Activated B cell treated with CpG ODN at 0.5 μM for 24 hours (primary cell): Measurements from ENCODE around the gene PDILT. TPM values are rescaled to one million over a fixed set of nuclear protein-coding genes. Genes with fewer than 3 reads are reported as not detected.
"Not testable (repeated sequence)": the region's sequence is repeated elsewhere in the genome, so short reads cannot be mapped to it uniquely, and the experiment has no call there.

ENCODE experiments used
- ATAC-seq: fragments of 200-7000 bp; cut with Tn5 transposase; one replicate; pipeline ENCODE4 v1.10.0; 2021; ENCODE audit warnings: low read depth, mild to moderate bottlenecking, moderate library complexity
- CTCF ChIA-PET: fragments of 350-600 bp; sonication (Branson Sonifier 250); formaldehyde crosslinking; loops from one replicate; lab custom pipeline; 2021; ENCODE audit warnings: antibody characterized with exemption; lab: Charles Lee
- POLR2A ChIA-PET: fragments of 350-600 bp; sonication (Branson Sonifier 250); formaldehyde crosslinking; loops from one replicate; lab custom pipeline; 2021; ENCODE audit warnings: antibody characterized with exemption; lab: Charles Lee
- DNase-seq: peaks from one replicate; pipeline ENCODE4 v3.0.0; 2022
- H3K27ac Mint-ChIP-seq: one replicate; pipeline ENCODE4 v1.8.0; 2020; ENCODE audit warnings: mixed read lengths
- H3K27me3 Mint-ChIP-seq: one replicate; pipeline ENCODE4 v1.8.0; 2021; ENCODE audit warnings: mixed read lengths
- H3K36me3 Mint-ChIP-seq: one replicate; pipeline ENCODE4 v1.8.0; 2021; ENCODE audit warnings: low read depth, mixed read lengths
- H3K4me1 Mint-ChIP-seq: one replicate; pipeline ENCODE4 v1.8.0; 2021; ENCODE audit warnings: mixed read lengths
- H3K4me3 Mint-ChIP-seq: one replicate; pipeline ENCODE4 v1.8.0; 2020; ENCODE audit warnings: mild to moderate bottlenecking, mixed read lengths
- H3K9me3 Mint-ChIP-seq: one replicate; pipeline ENCODE4 v1.8.0; 2020; ENCODE audit warnings: mixed read lengths
- CTCF ChIP-seq: fragments of 200-600 bp; IDR thresholded peaks from one replicate; pipeline ENCODE4 v1.8.0; 2022; ENCODE audit warnings: antibody characterized with exemption, mild to moderate bottlenecking
- intact Hi-C: fragments of 100-400 bp; cut with micrococcal nuclease; formaldehyde crosslinking; loops from one replicate; pipeline ENCODE4 v1.15.1; 2024
- total RNA-seq: library from RNA; stranded (reverse); gene quantifications from 2 replicates; pipeline ENCODE4 v1.2.3, GENCODE V29; 2022

The PDILT gene
- total RNA-seq, 1 donor from 2014 or later = not detected

GRCh38 chr16:20314575-20314974, 90.0 kb downstream of the PDILT start:
- no peak overlapping the region for H3K4me3 Mint-ChIP-seq
- ATAC-seq = no peak
- H3K27ac Mint-ChIP-seq = no peak overlapping the region
- no peak for TF ChIP-seq CTCF
- no peaks in the 10 kb centered on the region for H3K4me1 Mint-ChIP-seq
- no peaks in the 10 kb centered on the region for H3K9me3 Mint-ChIP-seq
- CTCF ChIA-PET = no interaction called here
- POLR2A ChIA-PET = no interaction called here
- DNase-seq = no peak
- no peaks in the 10 kb centered on the region for H3K36me3 Mint-ChIP-seq
- peaks cover 2% of the 10 kb centered on the region for H3K27me3 Mint-ChIP-seq
- intact Hi-C loops = no loop called here

DNA sequence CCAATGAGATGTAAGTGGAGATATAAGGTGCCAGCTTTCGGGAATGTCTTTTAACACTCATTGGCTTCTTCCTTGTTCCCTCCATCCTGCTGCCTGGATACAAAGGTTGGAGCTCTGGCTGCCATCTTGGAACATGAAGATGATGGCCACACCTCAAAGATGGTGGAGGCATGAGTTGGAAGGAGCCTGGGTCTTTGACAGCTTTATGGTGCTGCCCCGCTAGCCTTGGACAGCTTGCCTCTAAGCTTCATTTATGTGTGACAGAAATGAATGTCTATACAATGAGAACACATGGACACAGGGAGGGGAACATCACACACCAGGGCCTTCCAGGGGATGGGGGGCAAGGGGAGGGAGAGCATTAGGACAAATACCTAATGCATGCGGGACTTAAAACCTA, 90.8 kb downstream of the PDILT start:
- no peak for DNase-seq
- Mint-ChIP-seq H3K27ac (no peak overlapping the region), H3K4me3 (no peak overlapping the region), H3K4me1 (no peaks in the 10 kb centered on the region), H3K36me3 (no peaks in the 10 kb centered on the region), H3K9me3 (no peaks in the 10 kb centered on the region), H3K27me3 (peaks cover 2% of the 10 kb centered on the region)
- ChIA-PET CTCF (no interaction called here), POLR2A (no interaction called here)
- TF ChIP-seq CTCF = no peak
- ATAC-seq = no peak
- intact Hi-C loops = no loop called here

DNA sequence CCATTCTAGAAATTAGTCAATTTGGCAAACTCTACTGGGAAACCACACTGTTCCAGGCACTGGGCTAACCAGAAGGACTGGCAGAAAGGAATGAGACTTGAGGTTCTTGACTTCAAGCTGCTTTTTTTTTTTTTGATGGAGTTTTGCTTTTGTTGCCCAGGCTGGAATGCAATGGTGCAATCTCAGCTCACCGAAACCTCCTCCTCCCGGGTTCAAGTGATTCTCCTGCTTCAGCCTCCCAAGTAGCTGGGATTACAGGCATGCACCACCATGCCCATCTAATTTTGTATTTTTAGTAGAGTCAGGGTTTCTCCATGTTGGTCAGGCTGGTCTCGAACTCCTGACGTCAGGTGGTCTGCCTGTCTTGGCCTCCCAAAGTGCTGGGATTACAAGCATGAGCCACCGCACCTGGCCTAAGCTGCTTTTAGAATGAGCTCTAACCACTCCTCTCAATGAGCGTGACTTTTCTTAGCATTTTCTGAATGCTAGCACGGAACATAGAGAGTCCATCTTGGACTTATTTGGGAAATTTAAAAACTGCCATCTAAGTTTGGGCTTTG, 91.9 kb downstream of the PDILT start:
- H3K4me1 Mint-ChIP-seq, H3K27me3 Mint-ChIP-seq, POLR2A ChIA-PET, H3K27ac Mint-ChIP-seq, H3K36me3 Mint-ChIP-seq, intact Hi-C loops, CTCF ChIA-PET, H3K9me3 Mint-ChIP-seq, H3K4me3 Mint-ChIP-seq, DNase-seq, ATAC-seq: not testable (repeated sequence)

DNA sequence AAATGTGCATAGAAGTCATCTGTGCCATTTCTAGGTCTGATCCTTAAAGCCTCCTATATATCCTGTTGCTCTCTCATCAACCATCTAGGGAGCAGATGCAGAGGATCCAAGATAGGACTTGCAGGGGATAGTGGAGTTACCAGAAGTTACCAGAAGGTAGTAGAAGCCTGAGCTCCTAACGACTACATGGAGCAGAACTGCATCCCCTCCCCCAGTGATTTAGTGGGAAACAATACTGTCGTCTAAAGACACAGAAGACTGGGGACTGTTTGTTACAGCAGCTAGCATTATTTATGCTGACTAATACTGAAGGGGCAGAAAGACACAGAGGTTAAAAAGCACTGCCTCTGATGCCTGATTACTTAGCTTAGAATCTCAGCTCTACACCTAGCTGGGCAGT, 93.0 kb downstream of the PDILT start:
- Mint-ChIP-seq H3K27ac (no peak overlapping the region), H3K4me3 (no peak overlapping the region), H3K4me1 (no peaks in the 10 kb centered on the region), H3K36me3 (no peaks in the 10 kb centered on the region), H3K27me3 (peaks cover 2% of the 10 kb centered on the region), H3K9me3 (no peaks in the 10 kb centered on the region)
- DNase-seq = no peak
- no peak for TF ChIP-seq CTCF
- ATAC-seq = no peak
- intact Hi-C loops = no loop called here
- ChIA-PET POLR2A (no interaction called here), CTCF (no interaction called here)

- Mint-ChIP-seq H3K9me3 (no peaks in the 10 kb centered on the region), H3K4me1 (no peaks in the 10 kb centered on the region), H3K36me3 (no peaks in the 10 kb centered on the region), H3K27ac (no peak overlapping the region), H3K4me3 (no peak overlapping the region), H3K27me3 (peaks cover 5% of the 10 kb centered on the region)
- CTCF ChIA-PET = no interaction called here
- POLR2A ChIA-PET = no interaction called here
- ATAC-seq (no peak), DNase-seq (no peak)
- intact Hi-C loops = no loop called here
- TF ChIP-seq CTCF = no peak
Observed at GRCh38 chr16:20310421-20311395, 93.8 kb downstream of the PDILT start.
